GM19468 (cell line): ENCODE data around the gene GOLGA6B.
"Not testable (repeated sequence)": the region's sequence is repeated elsewhere in the genome, so short reads cannot be mapped to it uniquely, and the experiment has no call there.

Experiments used
- ATAC-seq: cut with Tn5 transposase; IDR thresholded peaks from one replicate; pipeline ENCODE4 v1.9.1; 2021; ENCODE audit warnings: mild to moderate bottlenecking, moderate library complexity, moderate number of reproducible peaks; ENCODE audit not compliant: unreplicated experiment; ENCODE audit errors: extremely low read depth

GOLGA6B gene

DNA sequence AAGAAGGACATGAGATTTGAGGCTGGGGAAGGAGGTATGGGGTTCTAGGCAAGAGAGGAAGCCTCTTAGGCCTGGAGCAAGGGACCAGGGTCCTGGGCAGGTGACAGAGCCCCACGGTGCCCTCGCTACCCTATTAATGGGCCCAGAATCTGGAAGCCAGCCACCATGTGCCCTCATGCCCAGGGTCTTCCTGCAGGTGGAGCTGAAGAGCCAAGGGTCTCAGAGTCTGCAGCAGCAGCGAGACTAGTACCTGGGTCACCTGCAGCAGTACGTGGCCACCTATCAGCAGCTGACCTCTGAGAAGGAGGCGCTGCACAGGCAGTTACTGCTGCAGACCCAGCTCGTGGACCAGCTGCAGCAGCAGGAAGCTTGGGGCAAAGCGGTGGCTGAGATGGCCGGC, 9.4 kb downstream of the GOLGA6B start:
- not testable (repeated sequence) for ATAC-seq

DNA sequence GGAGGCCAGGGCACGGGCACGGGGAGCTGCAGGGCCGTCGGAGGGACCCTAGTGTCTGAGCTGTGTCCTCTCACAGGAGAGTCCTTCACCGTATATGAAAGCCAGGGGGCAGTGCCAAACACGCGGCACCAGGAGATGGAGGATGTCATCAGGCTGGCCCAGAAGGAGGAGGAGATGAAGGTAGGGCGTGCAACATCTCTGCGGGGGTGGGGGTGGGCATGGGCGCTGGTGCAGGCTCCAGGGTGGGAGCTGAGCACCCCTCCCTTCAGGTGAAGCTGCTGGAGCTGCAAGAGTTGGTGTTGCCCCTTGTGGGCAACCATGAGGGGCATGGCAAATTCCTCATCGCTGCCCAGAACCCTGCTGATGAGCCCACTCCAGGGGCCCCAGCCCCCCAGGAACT, 11.2 kb downstream of the GOLGA6B start:
- ATAC-seq = not testable (repeated sequence)

DNA sequence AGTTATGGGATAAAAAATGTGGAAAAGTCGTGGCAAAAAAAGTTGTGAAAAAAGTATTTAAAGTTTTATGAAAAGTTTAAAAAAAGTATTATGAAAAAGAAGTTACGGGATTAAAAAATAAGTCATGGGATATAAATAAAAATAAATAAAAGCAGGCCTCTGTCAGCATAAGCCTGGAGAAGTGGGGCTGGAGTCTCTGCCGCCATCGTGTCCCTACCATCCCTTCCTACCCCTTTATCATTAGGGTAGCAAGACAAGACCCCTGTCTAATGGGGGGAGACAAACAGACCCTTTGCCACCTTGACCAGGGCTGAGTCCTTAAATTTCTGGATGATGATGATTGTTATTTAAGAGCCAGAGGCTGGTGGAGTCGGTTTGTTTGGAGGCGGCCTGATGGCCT, 15.3 kb downstream of the GOLGA6B start:
- not testable (repeated sequence) for ATAC-seq

DNA sequence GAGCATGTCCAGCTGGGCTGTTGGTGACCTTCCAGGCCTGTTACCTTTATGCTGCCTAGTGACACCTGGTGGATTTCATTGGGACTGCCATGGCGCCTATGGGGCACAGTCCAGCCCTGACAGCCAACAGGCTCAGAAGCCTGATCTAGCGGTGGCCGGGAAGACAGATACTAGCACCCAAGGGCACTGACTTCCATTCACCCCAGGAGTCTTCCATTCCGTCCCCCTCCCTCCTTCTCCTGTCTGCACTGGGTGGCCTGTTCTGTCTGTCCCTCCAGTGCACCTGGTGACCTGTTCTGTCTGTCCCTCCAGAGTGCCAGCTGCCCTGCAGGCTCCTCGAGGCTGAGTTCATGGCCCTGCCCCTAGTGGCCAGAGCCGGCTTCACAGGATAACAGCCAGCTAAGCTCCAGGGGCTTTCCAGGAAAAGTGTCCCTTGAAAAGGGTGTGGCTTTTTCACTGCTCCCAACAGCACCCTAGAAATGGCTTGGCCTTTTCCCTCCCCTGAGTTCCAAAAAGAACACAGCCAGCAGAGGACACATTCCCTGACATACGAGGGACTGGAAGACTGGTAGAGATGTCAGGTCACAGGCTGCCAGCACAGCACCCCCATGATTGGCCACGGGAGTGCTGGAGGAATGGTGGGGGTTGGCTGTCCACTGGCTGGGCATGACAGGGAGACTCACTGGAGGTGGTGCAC, 16.3 kb downstream of the GOLGA6B start:
- ATAC-seq = not testable (repeated sequence)

DNA sequence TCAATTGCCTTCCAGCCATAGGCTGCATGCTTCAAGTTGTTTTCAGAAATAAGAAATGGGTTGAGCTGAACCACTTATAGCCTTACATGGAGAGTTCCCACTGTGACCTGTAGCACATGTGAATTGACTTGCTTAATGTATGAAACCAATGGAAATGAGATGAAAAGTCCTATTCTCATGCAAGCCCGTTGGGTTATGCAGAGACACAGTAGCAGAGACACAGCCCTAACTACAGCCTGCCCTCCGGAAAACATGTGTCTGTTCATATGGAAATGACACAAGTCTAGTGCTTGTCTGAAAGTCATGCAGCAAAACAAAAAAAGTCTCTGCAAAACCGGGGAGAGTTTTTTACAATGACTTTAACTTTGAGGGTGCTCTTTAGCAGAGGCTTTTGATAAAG, 17.0 kb downstream of the GOLGA6B start:
- ATAC-seq = no peak

DNA sequence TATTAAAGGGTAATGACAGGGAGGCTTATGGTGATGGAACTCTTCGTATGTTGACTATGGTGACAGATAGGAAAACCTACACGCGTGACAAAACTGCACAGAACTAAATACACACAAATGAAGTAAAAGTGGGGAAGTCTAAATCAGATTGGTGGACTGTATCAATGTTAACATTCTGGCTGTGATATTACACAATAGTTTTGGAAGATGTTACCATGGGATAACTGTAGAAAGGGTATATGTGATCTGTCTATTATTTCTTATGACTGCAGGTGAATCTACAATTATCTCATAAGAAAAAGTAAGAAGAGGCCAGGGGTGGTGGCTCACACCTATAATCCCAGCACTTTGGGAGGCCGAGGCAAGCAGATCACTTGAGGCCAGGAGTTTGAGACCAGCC, 22.3 kb downstream of the GOLGA6B start:
- ATAC-seq = no peak

DNA sequence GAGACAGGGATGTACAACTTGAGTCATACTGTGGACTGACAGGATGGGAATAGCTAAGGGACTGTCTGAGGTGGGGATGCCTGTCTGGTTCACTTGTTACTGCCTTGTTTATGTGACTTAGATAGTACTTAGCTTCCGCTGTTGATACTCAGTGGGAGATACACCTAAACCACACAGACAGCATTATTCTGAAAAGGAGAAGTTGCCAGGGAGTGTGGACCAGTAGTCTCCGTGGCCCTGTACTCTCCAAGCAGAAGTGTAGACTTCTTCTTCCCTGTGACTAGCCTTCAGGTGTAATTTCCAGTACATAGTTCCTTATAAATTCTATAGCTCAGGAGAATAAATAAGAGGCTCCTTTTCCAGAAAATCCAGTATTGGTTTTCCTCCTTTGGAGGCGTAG, 26.4 kb downstream of the GOLGA6B start:
- no peak for ATAC-seq

DNA sequence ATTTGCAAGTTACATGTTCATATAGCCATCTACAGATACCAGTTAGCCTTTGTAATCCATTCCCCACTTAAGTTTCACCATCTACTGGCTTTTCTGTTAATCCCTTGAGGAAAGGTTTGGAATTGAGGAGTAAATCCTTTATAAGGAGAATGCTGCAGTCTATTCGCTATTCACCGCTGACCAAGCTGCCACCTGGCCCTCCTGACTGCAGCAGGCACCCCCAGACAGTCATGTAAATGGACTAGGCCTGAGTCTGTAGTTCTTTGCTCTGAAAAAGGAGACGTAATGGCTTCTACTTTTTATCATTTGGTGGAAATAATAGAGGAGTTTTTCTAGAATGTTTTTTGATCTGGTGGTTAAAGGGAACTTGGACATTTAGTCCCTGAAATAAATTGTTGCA, 28.3 kb downstream of the GOLGA6B start:
- no peak for ATAC-seq

DNA sequence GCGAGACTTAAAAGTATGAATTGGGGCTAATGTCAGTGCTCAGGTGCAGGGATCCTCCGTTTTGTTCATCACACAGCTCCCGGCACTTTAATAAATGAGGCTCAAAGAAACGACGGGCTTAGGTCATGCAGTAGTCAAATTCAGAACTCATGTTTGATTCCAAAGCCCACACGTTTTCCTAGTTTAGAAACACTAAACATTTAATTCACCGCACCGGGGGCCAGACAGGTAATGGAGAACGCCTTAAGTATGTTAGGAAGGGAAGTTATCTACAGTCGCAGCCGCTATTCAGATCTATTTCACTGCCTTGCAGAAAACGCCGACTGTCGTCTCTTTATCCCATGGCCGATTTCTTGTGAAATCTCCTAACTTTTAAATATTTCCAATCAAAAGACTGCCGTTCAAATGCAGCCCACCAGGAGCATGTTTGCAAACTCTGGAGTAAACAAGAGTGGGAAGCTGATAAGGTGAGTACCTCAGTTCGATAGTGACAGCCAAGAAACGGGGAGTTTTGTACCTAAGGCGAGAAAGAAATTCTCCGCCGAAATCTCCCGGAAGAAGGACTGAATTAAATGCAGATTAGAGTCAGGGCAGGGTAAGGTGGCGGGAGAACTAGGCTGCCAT, 30.9 kb downstream of the GOLGA6B start:
- ATAC-seq = no peak

DNA sequence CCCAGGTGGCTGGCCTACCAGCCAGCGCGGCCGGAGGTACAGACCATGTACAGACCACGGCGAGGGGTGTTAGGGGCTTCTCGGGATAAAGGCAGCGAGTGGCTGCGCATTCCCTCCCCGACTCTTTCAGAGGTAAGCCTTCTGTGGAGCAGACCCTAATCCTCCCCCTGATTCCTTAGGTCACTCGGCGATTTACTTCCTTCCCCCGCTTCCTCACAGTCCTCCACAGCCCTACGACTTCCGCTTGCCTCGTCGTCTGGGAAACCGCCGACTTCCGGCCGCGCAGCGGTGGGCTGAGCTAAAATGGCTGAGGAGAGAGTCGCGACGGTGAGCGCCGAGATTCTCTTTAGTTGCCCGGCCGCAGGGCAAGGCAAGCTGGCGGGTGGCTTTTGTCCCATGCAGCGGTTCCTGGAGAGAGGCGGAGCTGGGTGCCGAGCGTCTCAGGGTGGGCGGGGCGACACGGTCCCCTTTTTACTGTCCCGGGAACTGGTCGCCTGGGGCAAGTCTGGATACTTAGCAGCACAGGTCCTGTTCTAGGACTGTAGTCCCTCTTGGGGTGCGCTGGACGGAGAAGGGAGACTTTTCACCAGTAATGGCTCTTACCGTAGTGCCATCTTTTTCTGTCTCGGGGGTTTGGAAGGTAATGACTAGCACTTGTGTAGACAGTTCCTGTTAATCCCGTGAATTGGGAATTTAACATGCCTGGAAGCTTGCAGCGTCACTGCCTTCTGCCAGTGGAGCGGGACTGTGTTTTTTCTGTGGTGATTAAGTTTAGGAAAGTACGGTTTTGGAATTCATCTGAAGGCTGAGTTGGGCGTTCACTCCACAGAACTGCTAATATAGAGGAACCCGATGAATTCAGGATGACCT, 31.7 kb downstream of the GOLGA6B start, which contains the start of the genes BBS4 and HIGD2B:
BBS4 (plus strand) TSS at position 283 of the 870 bp plus-strand sequence; CDS start at position 304, 21 bp downstream.
HIGD2B (minus strand) TSS at position 258 of the 870 bp plus-strand sequence. CDS start 9,808 bp downstream, outside the sequence.
- peak; percentile 80 for ATAC-seq

DNA sequence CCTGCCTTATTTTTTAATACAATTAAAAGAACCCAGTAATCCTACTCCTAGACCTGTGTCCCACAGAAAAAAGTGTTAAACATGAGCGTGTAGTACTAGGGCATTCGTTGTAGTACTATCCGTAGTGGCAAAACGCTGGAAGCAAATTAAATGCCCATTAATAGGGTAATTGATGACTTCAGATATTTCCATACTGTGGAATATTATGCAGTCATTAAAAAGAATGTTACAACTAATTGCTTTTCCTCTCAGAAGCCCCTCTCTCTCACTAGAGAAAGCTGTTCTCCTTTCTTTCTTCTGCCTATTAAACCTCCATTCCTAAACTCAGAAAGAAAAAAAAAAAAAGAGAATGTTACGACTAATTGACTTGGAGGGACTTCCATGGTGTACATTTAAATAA, 34.2 kb downstream of the GOLGA6B start:
- no peak for ATAC-seq

DNA sequence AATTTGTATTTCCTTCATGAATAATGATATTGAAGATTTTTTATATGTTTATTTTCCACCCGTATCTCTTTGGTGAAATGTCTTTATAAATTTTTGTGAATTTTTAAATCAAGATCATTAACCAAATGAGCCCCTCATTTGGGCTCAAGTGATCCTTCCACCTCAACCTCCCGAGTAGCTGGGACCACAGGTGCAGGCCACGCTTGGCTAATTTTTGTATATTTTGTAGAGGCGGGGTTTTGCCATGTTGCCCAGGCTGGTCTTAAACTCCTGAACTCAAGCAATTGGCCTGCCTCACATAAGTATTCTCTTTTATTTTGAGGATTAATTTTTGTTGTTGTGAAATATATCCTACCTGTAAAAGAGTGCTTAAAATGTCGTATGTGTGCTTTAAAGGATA, 36.4 kb downstream of the GOLGA6B start:
- no peak for ATAC-seq

DNA sequence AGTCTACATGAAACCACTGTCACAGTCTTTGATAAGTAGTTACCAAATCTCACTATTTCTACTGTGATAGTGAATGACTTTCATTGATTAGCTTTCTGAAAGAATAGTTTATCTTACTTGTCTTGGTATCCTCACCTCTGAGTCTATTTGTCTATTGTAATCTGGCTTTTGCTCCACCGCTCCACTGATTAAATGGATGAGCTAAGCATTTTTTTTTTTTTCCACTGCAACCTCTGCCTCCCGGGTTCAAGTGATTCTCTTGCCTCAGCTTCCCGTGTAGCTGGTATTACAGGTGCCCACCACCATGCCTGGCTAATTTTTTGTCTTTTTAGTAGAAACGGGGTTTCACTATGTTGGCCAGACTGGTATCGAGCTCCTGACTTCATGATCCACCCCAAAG, 44.4 kb downstream of the GOLGA6B start:
- ATAC-seq = no peak

DNA sequence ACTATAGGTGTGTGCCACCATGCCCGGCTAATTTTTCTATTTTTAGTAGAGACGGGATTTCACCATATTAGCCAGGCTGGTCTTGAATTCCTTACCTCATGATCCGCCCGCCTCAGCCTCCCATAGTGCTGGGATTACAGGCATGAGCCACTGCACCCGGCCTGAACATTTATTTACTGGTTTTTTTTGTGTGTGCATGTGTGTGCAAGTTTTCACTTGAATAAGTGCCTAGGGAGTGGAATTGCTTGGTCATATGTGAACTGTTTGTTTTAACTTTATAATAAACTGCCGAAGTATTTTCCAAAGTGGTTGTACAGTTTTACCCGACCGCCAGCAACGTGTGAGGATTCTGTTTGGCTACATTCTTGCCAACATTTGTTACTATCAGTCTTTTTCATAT, 45.6 kb downstream of the GOLGA6B start:
- no peak for ATAC-seq

DNA sequence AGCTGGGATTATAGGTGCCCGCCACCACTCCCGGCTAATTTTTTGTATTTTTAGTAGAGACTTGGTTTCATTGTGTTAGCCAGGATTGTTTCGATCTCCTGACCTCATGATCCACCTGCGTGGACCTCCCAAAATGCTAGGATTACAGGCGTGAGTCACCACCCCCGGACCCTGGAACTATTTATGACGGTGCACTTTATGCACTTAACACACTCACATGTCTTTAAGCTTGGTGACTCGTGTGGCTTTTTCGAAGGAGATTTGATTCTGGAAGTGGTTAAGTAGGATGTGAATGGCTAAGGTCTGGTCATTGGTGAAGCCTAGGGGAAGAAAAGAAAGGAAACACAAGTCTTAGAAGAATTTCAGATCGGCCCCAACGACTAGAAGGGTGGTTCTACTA, 51.8 kb downstream of the GOLGA6B start:
- ATAC-seq = no peak

DNA sequence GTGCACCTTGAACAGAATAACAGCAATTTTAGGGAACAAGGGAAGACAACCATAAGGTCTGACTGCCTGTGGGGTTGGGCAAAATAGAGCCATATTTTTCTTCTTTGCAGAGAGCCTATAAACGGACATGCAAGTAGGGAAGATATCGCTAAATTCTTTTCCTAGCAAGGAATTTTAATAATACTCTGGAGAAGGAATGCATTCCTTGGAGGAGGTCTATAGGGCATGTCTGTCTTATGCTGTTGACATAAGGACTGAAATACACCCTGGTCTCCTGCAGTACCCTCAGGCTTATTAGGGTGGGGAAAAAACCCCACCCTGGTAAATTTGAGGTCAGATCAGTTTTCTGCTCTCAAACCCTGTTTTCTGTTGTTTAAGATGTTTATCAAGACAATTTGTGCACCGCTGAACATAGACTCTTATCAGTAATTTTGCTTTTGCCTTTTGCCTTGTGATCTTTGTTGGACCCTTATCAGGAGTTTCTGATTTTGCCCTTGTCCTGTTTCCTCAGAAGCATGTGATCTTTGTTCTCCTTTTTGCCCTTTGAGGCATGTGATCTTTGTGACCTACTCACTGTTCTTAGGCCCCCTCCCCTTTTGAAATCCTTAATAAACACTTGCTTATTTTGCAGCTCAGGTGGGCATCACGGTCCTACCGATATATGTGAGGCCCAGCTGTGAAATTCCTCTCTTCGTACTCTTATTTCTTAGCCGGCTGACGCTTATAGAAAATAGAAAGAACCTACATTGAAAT, 54.2 kb downstream of the GOLGA6B start:
- ATAC-seq = not testable (repeated sequence)
